HepG2 (cell line): Measurements from ENCODE around the gene CRYZL1. TPM values are rescaled to one million over a fixed set of nuclear protein-coding genes. Genes with fewer than 3 reads are reported as not detected.

Source experiments
- ATF3 ChIP-seq: sonication (generic); formaldehyde crosslinking; IDR thresholded peaks from 2 replicates; pipeline ENCODE4 v1.4.0; 2020; ENCODE audit warnings: missing genetic modification reagents
- E2F2 ChIP-seq: sonication (generic); formaldehyde crosslinking; IDR thresholded peaks from 2 replicates; pipeline ENCODE4 v1.4.0; 2020; ENCODE audit warnings: missing genetic modification reagents, borderline replicate concordance
- FUBP1 ChIP-seq: sonication (generic); formaldehyde crosslinking; IDR thresholded peaks from 2 replicates; pipeline ENCODE4 v1.5.1; 2020; ENCODE audit warnings: missing genetic modification reagents, mild to moderate bottlenecking, borderline replicate concordance
- HOMEZ ChIP-seq: IDR thresholded peaks from 2 replicates; pipeline ENCODE4 v1.6.1; 2016; ENCODE audit warnings: low read depth
- KLF6 ChIP-seq: IDR thresholded peaks from 2 replicates; pipeline ENCODE4 v1.8.0; 2016; ENCODE audit warnings: missing biosample characterization, missing genetic modification reagents
- MTF2 ChIP-seq: sonication (generic); formaldehyde crosslinking; IDR thresholded peaks from 2 replicates; pipeline ENCODE4 v1.5.0; 2020; ENCODE audit warnings: missing genetic modification reagents, borderline replicate concordance
- MXD1 ChIP-seq: sonication (generic); formaldehyde crosslinking; IDR thresholded peaks from 2 replicates; pipeline ENCODE4 v1.4.0; 2020; ENCODE audit warnings: mild to moderate bottlenecking, missing genetic modification reagents
- NFE2L2 ChIP-seq: fragments of 150-350 bp; IDR thresholded peaks from 2 replicates; pipeline ENCODE4 v1.6.1; 2014; ENCODE audit warnings: low read length
- PBX2 ChIP-seq: IDR thresholded peaks from 2 replicates; pipeline ENCODE4 v1.6.1; 2016; ENCODE audit warnings: control low read depth
- TCF7L2 ChIP-seq: IDR thresholded peaks from 2 replicates; pipeline ENCODE4 v1.6.1; 2011; ENCODE audit warnings: mild to moderate bottlenecking, low read depth, low read length, moderate library complexity
- ZBTB37 ChIP-seq: sonication (generic); formaldehyde crosslinking; IDR thresholded peaks from 2 replicates; pipeline ENCODE4 v1.4.0; 2020; ENCODE audit warnings: mild to moderate bottlenecking, missing genetic modification reagents
- ZBTB8A ChIP-seq: sonication (generic); formaldehyde crosslinking; IDR thresholded peaks from 2 replicates; pipeline ENCODE4 v1.4.0; 2020; ENCODE audit warnings: mild to moderate bottlenecking, low read depth, missing genetic modification reagents, borderline replicate concordance
- ZNF337 ChIP-seq: sonication (generic); formaldehyde crosslinking; IDR thresholded peaks from 2 replicates; pipeline ENCODE4 v1.5.1; 2020; ENCODE audit warnings: missing genetic modification reagents, low read depth, mild to moderate bottlenecking, borderline replicate concordance
- ZNF512 ChIP-seq: sonication (generic); formaldehyde crosslinking; IDR thresholded peaks from 2 replicates; pipeline ENCODE4 v1.4.0; 2020; ENCODE audit warnings: mild to moderate bottlenecking, missing genetic modification reagents
- ZNF550 ChIP-seq: sonication (generic); formaldehyde crosslinking; IDR thresholded peaks from 2 replicates; pipeline ENCODE4 v1.4.0; 2020; ENCODE audit warnings: mild to moderate bottlenecking, missing genetic modification reagents, borderline replicate concordance
- ZNF563 ChIP-seq: sonication (generic); formaldehyde crosslinking; IDR thresholded peaks from 2 replicates; pipeline ENCODE4 v1.8.0; 2022; ENCODE audit warnings: mild to moderate bottlenecking, moderate library complexity, missing genetic modification reagents
- ZNF775 ChIP-seq: sonication (generic); formaldehyde crosslinking; IDR thresholded peaks from 2 replicates; pipeline ENCODE4 v1.4.0; 2020; ENCODE audit warnings: missing genetic modification reagents, mild to moderate bottlenecking, moderate library complexity, borderline replicate concordance
- ZNF841 ChIP-seq: sonication (generic); formaldehyde crosslinking; IDR thresholded peaks from 2 replicates; pipeline ENCODE4 v1.8.1; 2023; ENCODE audit warnings: missing genetic modification reagents, borderline replicate concordance
- polyA plus RNA-seq, 8 experiments: library from polyadenylated mRNA; depleted of rRNA in 3 of 8; stranded (reverse) in 7 of 8; unstranded in 1 of 8; fragments of >200 nt; fragmentation: Illumina TruSeq in 4 of 8; extraction: Trizol in 4 of 8; gene quantifications; 2 replicates each; pipeline versions ENCODE4 v1.2.1 to v1.2.3, GENCODE V29; 2011 to 2016; ENCODE audit warnings: low read depth in 4 of 8, missing spikeins in 1 of 8, mixed read lengths in 1 of 8; ENCODE audit not compliant: insufficient read depth in 1 of 8
- total RNA-seq, 5 experiments: library from RNA; depleted of rRNA; stranded (reverse); fragments of >200 nt; fragmentation: Illumina TruSeq; extraction: Trizol; gene quantifications; 2 replicates each; pipeline ENCODE4 v1.2.3, GENCODE V29; 2016; ENCODE audit warnings: low read depth in 1 of 5

The CRYZL1 gene
- total and polyA plus RNA-seq, 2 of the 13 experiments (the other 11 are each of a cell fraction or from before 2014, with no cell fraction given), result 20.3 to 27.7 TPM

GRCh38 chr21:33542640-33543504 is 98.7 kb downstream of the CRYZL1 start, which contains the start of gene SON (continued):
- TF ChIP-seq ZNF337 (CRISPR knock-in tag), result no peak
- TF ChIP-seq ATF3 (CRISPR knock-in tag), result no peak; the same call in 1 of the 2 replicates
- TF ChIP-seq ZBTB8A, result no peak
- no peak; the same call in 1 of the 2 replicates for TF ChIP-seq E2F2 (CRISPR knock-in tag)
- TF ChIP-seq PBX2 (CRISPR knock-in tag), result no peak
- TF ChIP-seq MTF2 (CRISPR knock-in tag), result no peak
- peak; percentile 77; the same call in 1 of the 2 replicates for TF ChIP-seq ZNF775
- no peak; the same call in 1 of the 2 replicates for TF ChIP-seq HOMEZ (CRISPR knock-in tag)
- TF ChIP-seq TCF7L2, result no peak
- TF ChIP-seq ZNF550 (CRISPR knock-in tag), result no peak
- no peak for TF ChIP-seq KLF6 (CRISPR knock-in tag)
- TF ChIP-seq MXD1 (CRISPR knock-in tag), result no peak
- peak; percentile 74 for TF ChIP-seq ZNF563 (CRISPR knock-in tag)
- TF ChIP-seq ZNF841 (CRISPR knock-in tag), result no peak
- no peak for TF ChIP-seq FUBP1 (CRISPR knock-in tag)
- no peak for TF ChIP-seq ZNF512 (CRISPR knock-in tag)
- TF ChIP-seq ZBTB37 (CRISPR knock-in tag), result no peak
- TF ChIP-seq NFE2L2, result no peak
